GM06990 (cell line): ENCODE measurements around the gene INPP5F.
"Not testable (repeated sequence)": the region's sequence is repeated elsewhere in the genome, so short reads cannot be mapped to it uniquely, and the experiment has no call there.

ENCODE experiments used
- DNase-seq: peaks from one replicate; pipeline ENCODE4 v3.0.0-alpha.2; 2011; ENCODE audit not compliant: insufficient read length; ENCODE audit errors: extremely low read depth
- H3K27me3 ChIP-seq: replicated peaks from 2 replicates; pipeline ENCODE4 v1.6.0; 2011; ENCODE audit warnings: low read length; ENCODE audit not compliant: control insufficient read depth, insufficient read depth
- H3K36me3 ChIP-seq: 2 replicates; pipeline ENCODE4 v1.5.1; 2011; ENCODE audit warnings: low read length; ENCODE audit not compliant: control insufficient read depth, insufficient read depth
- H3K4me3 ChIP-seq: replicated peaks from 2 replicates; pipeline ENCODE4 v1.5.1; 2011; ENCODE audit warnings: low read depth, mild to moderate bottlenecking, control low read depth, low read length
- CTCF ChIP-seq: IDR thresholded peaks from 2 replicates; pipeline ENCODE4 v1.5.1; 2011; ENCODE audit warnings: low read length, control low read depth, mild to moderate bottlenecking, inconsistent platforms; ENCODE audit not compliant: insufficient read depth, poor library complexity, severe bottlenecking

INPP5F gene

DNA sequence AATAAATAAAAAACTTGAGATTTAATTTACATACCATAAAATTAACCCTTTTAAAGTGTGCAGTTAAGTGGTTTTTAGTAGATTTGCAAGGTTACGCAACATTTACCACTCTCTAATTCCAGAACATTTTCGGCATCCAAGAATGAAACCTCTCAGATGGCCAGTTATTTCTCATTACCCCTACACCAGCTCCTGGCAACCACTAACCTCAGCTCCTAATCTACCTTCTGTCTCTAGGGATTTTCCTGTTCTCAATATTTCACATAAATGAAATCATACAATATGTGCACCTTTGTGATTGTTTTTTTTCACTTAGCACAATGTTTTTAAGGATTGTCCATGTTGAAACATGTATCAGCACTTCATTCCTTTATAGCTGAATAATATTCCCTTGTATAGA, 45.1 kb downstream of the INPP5F start:
- H3K4me3 ChIP-seq: no peak overlapping the region
- DNase-seq: no peak

GRCh38 chr10:119772334-119772733, 46.5 kb downstream of the INPP5F start:
- H3K36me3 ChIP-seq: no peaks in the 10 kb centered on the region
- TF ChIP-seq CTCF: no peak
- DNase-seq: no peak
- H3K4me3 ChIP-seq: no peak overlapping the region
- no peaks in the 10 kb centered on the region for H3K27me3 ChIP-seq

More for the DNA sequence above, 45.1 kb downstream of the INPP5F start:
- Histone ChIP-seq H3K27me3 (no peaks in the 10 kb centered on the region), H3K36me3 (no peaks in the 10 kb centered on the region)
- no peak for TF ChIP-seq CTCF

GRCh38 chr10:119773041-119773440, 47.2 kb downstream of the INPP5F start:
- not testable (repeated sequence) for H3K36me3 ChIP-seq, H3K4me3 ChIP-seq, DNase-seq, H3K27me3 ChIP-seq

- no peak for TF ChIP-seq CTCF
- Histone ChIP-seq H3K4me3 (no peak overlapping the region), H3K36me3 (no peaks in the 10 kb centered on the region), H3K27me3 (no peaks in the 10 kb centered on the region)
- no peak for DNase-seq
Measured at GRCh38 chr10:119775529-119775928, 49.7 kb downstream of the INPP5F start.

- H3K36me3 ChIP-seq: no peaks in the 10 kb centered on the region
- H3K27me3 ChIP-seq: no peaks in the 10 kb centered on the region
- no peak for TF ChIP-seq CTCF
- DNase-seq: no peak
- no peak overlapping the region for H3K4me3 ChIP-seq
Measured at GRCh38 chr10:119776536-119776935, 50.7 kb downstream of the INPP5F start.

- Histone ChIP-seq H3K36me3 (no peaks in the 10 kb centered on the region), H3K27me3 (no peaks in the 10 kb centered on the region), H3K4me3 (no peak overlapping the region)
- no peak for DNase-seq
- TF ChIP-seq CTCF: no peak
Measured at GRCh38 chr10:119777686-119778085, 51.8 kb downstream of the INPP5F start.
